GM12878 (cell line): ENCODE data around the gene PUS7. TPM values are rescaled to one million over a fixed set of nuclear protein-coding genes. Genes with fewer than 3 reads are reported as not detected.

Source experiments
- ATAC-seq: fragments of 200-7000 bp; cut with Tn5 transposase; 3 replicates; pipeline ENCODE4 v1.9.1; 2020; ENCODE audit warnings: mild to moderate bottlenecking, moderate library complexity
- BruUV-seq: library from RNA; stranded (reverse); fragments of 400-500 nt; replicated peaks from 2 replicates; lab custom pipeline; 2021; lab: Mats Ljungman, UMichigan
- CTCF ChIA-PET: fragments of 300-600 bp; sonication (Branson Sonifier 250); formaldehyde crosslinking; extraction: SDS; loops from one replicate; lab custom pipeline; 2021; ENCODE audit warnings: inconsistent platforms; lab: Yijun Ruan, JAX
- POLR2A ChIA-PET: fragments of 350-600 bp; formaldehyde crosslinking; extraction: SDS; loops from one replicate; lab custom pipeline; 2021; ENCODE audit warnings: inconsistent platforms; lab: Charles Lee
- RAD21 ChIA-PET: fragments of 300-600 bp; sonication (Branson Sonifier 250); formaldehyde crosslinking; loops from one replicate; lab custom pipeline; 2023; ENCODE audit warnings: antibody characterized with exemption; ENCODE audit not compliant: unreplicated experiment; lab: Charles Lee
- SMC1A ChIA-PET: fragments of 300-600 bp; sonication (Branson Sonifier 250); formaldehyde crosslinking; loops from one replicate; lab custom pipeline; 2023; ENCODE audit not compliant: unreplicated experiment, uncharacterized antibody; lab: Charles Lee
- DNase-seq: peaks from one replicate; pipeline ENCODE4 v3.0.0-alpha.2; 2011; ENCODE audit warnings: low read depth, low spot score
- FAIRE-seq: peaks from 3 replicates; lab custom pipeline; 2011; peaks lifted over from hg19 to GRCh38; lab: Jason Lieb, UNC
- H2AFZ ChIP-seq: 2 replicates; pipeline ENCODE4 v1.6.0; 2011; ENCODE audit warnings: low read depth, low read length, control low read depth; ENCODE audit not compliant: control insufficient read depth
- H3K27ac ChIP-seq: 2 replicates; pipeline ENCODE4 v1.5.1; 2011; ENCODE audit warnings: control low read depth; ENCODE audit not compliant: control insufficient read depth, insufficient read depth
- H3K27me3 ChIP-seq, 2 experiments: replicated peaks in 1 of 2; 2 replicates each; pipeline versions ENCODE4 v1.6.0 to v1.6.1; 2011; ENCODE audit warnings: low read length in 1 of 2; ENCODE audit not compliant: control insufficient read depth in 2 of 2, insufficient read depth in 2 of 2
- H3K36me3 ChIP-seq, 2 experiments: 2 replicates each; pipeline ENCODE4 v1.5.1; 2011; ENCODE audit warnings: low read length in 1 of 2; ENCODE audit not compliant: control insufficient read depth in 2 of 2, insufficient read depth in 2 of 2
- H3K4me1 ChIP-seq: 2 replicates; pipeline ENCODE4 v1.6.1; 2011; ENCODE audit warnings: mild to moderate bottlenecking, low read length, moderate library complexity, mixed read lengths; ENCODE audit not compliant: control insufficient read depth, insufficient read depth
- H3K4me2 ChIP-seq: 2 replicates; pipeline ENCODE4 v1.6.0; 2011; ENCODE audit warnings: control low read depth; ENCODE audit not compliant: control insufficient read depth, insufficient read depth
- H3K4me3 ChIP-seq: fragments of 200-600 bp; sonication (generic); 2 replicates; pipeline ENCODE4 v1.5.1; 2016
- H3K79me2 ChIP-seq: 2 replicates; pipeline ENCODE4 v1.6.0; 2011; ENCODE audit warnings: low read length; ENCODE audit not compliant: control insufficient read depth, insufficient read depth
- H3K9ac ChIP-seq: 2 replicates; pipeline ENCODE4 v1.8.0; 2011; ENCODE audit warnings: low read length, control low read depth, mixed read lengths; ENCODE audit not compliant: control insufficient read depth, insufficient read depth
- H3K9me3 ChIP-seq: replicated peaks from 3 replicates; pipeline ENCODE4 v1.5.1; 2011; ENCODE audit warnings: mild to moderate bottlenecking, low read length; ENCODE audit not compliant: control insufficient read depth, insufficient read depth
- H4K20me1 ChIP-seq: 2 replicates; pipeline ENCODE4 v1.6.0; 2011; ENCODE audit not compliant: control insufficient read depth, insufficient read depth
- ETV6 ChIP-seq, 2 experiments: fragments of 450-650 bp in 1 of 2; IDR thresholded peaks in 1 of 2; conservative IDR thresholded peaks in 1 of 2; 2 replicates each; pipeline ENCODE4 v1.6.1; 2014; ENCODE audit warnings: antibody characterized with exemption in 1 of 2, borderline replicate concordance in 1 of 2, low read depth in 1 of 2, mild to moderate bottlenecking in 1 of 2, moderate library complexity in 1 of 2
- FOXM1 ChIP-seq: IDR thresholded peaks from 2 replicates; pipeline ENCODE4 v1.6.1; 2012; ENCODE audit warnings: low read depth, mild to moderate bottlenecking, inconsistent platforms, low read length, moderate library complexity
- HDAC6 ChIP-seq: fragments of 200-600 bp; sonication (generic); IDR thresholded peaks from one replicate; pipeline ENCODE4 v1.8.0; 2017; ENCODE audit warnings: antibody characterized with exemption; ENCODE audit not compliant: unreplicated experiment
- POLR2AphosphoS2 ChIP-seq: IDR thresholded peaks from 2 replicates; pipeline ENCODE4 v1.6.1; 2011; ENCODE audit warnings: low read depth, mild to moderate bottlenecking, low read length, improper control_type of control experiment, moderate library complexity
- SIN3A ChIP-seq: IDR thresholded peaks from 2 replicates; pipeline ENCODE4 v1.6.1; 2012; ENCODE audit warnings: low read depth, low read length, improper control_type of control experiment
- SMARCA5 ChIP-seq: fragments of 450-650 bp; IDR thresholded peaks from 2 replicates; pipeline ENCODE4 v1.6.1; 2017; ENCODE audit warnings: mild to moderate bottlenecking
- WGBS: methylation state at CpG from one replicate; pipeline ENCODE4 v1.1.6; 2016; ENCODE audit warnings: low lambda C conversion rate; ENCODE audit not compliant: insufficient replicate concordance, insufficient coverage; ENCODE audit errors: missing lambda C conversion rate; 5-methylcytosine and 5-hydroxymethylcytosine counted together
- in situ Hi-C: fragments of 300-500 bp; cut with MboI; formaldehyde crosslinking; loops from 9 replicates; pipeline ENCODE4 v1.14.3; 2018; ENCODE audit warnings: mixed read lengths
- intact Hi-C: fragments of 100-400 bp; cut with micrococcal nuclease; formaldehyde crosslinking; loops from one replicate; pipeline ENCODE4 v1.14.2; 2022; ENCODE audit not compliant: unreplicated experiment
- polyA plus RNA-seq, 11 experiments: library from polyadenylated mRNA; depleted of rRNA in 4 of 11; unstranded in 6 of 11; stranded (reverse) in 5 of 11; fragments of >200 nt; fragmentation: Nextera tagmentation in 4 of 11; fragmentation: Illumina TruSeq in 1 of 11; extraction: Ambion mirVana in 4 of 11; extraction: Trizol in 1 of 11; gene quantifications; 1 replicate in 1 of 11; 2 replicates in 10 of 11; pipeline versions ENCODE4 v1.2.1 to v1.2.3, GENCODE V29; 2011 to 2016; ENCODE audit warnings: inconsistent platforms in 2 of 11, missing spikeins in 2 of 11, low read depth in 1 of 11
- total RNA-seq, 4 experiments: library from RNA; depleted of rRNA in 3 of 4; stranded (reverse); fragments of >200 nt in 3 of 4; fragmentation: Illumina TruSeq in 1 of 4; extraction: Trizol in 1 of 4; gene quantifications; 2 replicates each; pipeline versions ENCODE4 v1.2.1 to v1.2.3, GENCODE V29; 2013 to 2021

The PUS7 gene
- total and polyA plus RNA-seq, 10 of the 15 experiments (the other 5 are each of a cell fraction or from before 2014, with no cell fraction given), result 5.6 to 28.5 (median 22.4) TPM

- TF ChIP-seq ETV6 (conservative IDR thresholded peaks at IDR 0.05 in 1 of 2, IDR thresholded peaks at IDR 0.05 in 1 of 2; ENCODE audit: borderline replicate concordance in 1 of 2, low read depth in 1 of 2), result no peak
- TF ChIP-seq POLR2AphosphoS2, result no peak
- no peak for TF ChIP-seq SMARCA5
- no peak for TF ChIP-seq SIN3A
- TF ChIP-seq HDAC6, result no peak
- no peak for TF ChIP-seq FOXM1
- WGBS, result 71% methylated on average over 5 of the region's 5 CpGs
- no peaks in the 10 kb centered on the region for H3K27me3 ChIP-seq
- intact Hi-C loops (no loop called here), in situ Hi-C loops (no loop called here)
- ATAC-seq (no peak), DNase-seq (no peak), FAIRE-seq (no peak)
- ChIA-PET POLR2A (interaction anchor here (0.6 kb wide), 1 partner anchor 768 kb away, joined by 3 read pairs; no protein-coding TSS in a partner anchor), CTCF (no interaction called here), SMC1A (interaction anchor here (1.5 kb wide), 1 partner anchor 57 kb away, joined by 4 read pairs; no protein-coding TSS in a partner anchor), RAD21 (no interaction called here)
- no TSS peak for BruUV-seq
- H3K4me1 ChIP-seq, result no peaks in the 10 kb centered on the region
- H3K79me2 ChIP-seq, result no peaks in the 10 kb centered on the region
- H3K36me3 ChIP-seq, result no peaks in the 10 kb centered on the region
- H3K4me2 ChIP-seq, result no peak overlapping the region
- H4K20me1 ChIP-seq, result no peaks in the 10 kb centered on the region
- no peak overlapping the region for H3K9ac ChIP-seq
- no peak overlapping the region for H3K27ac ChIP-seq
- no peak overlapping the region for H3K4me3 ChIP-seq
- H2AFZ ChIP-seq, result no peak overlapping the region
- no peaks in the 10 kb centered on the region for H3K9me3 ChIP-seq
These were observed 113.2 kb downstream of the PUS7 start for GRCh38 chr7:105408791-105409410.

Other genes starting within 250 kb of the PUS7 start
- 23.3 and 26.5 TPM in 2 replicates for gene SRPK2, start 133.3 kb downstream of the PUS7 start, total RNA-seq (2014; rRNA removed)
- gene SRPK2, start 133.3 kb downstream of the PUS7 start, total RNA-seq (2014; rRNA removed; fragmentation: Illumina TruSeq; extraction: Trizol), result 26.6 and 26.7 TPM in 2 replicates
- 30.2 and 32.8 TPM in 2 replicates for gene SRPK2, start 133.3 kb downstream of the PUS7 start, total RNA-seq (2021)
- 20.4 and 26.5 TPM in 2 replicates for gene SRPK2, start 133.3 kb downstream of the PUS7 start, polyA plus RNA-seq (2011; rRNA removed)
- gene SRPK2, start 133.3 kb downstream of the PUS7 start, polyA plus RNA-seq (2014; fragmentation: Illumina TruSeq; extraction: Trizol), result 25.4 and 25.7 TPM in 2 replicates
- gene SRPK2, start 133.3 kb downstream of the PUS7 start, polyA plus RNA-seq (2014; fragmentation: Nextera tagmentation; extraction: Ambion mirVana), result 10 to 100 TPM; 14.2 to 21.5 TPM
- 12.4 and 13.2 TPM in 2 replicates for gene SRPK2, start 133.3 kb downstream of the PUS7 start, polyA plus RNA-seq (2014; rRNA removed)
- 10 to 100 TPM; 25.7 to 28.6 TPM for gene SRPK2, start 133.3 kb downstream of the PUS7 start, polyA plus RNA-seq (2016; fragmentation: Nextera tagmentation; extraction: Ambion mirVana)
- gene RINT1, start 9.9 kb upstream of the PUS7 start, total RNA-seq (2014; rRNA removed), result 13.5 and 15.9 TPM in 2 replicates
- 7.0 and 7.4 TPM in 2 replicates for gene RINT1, start 9.9 kb upstream of the PUS7 start, total RNA-seq (2014; rRNA removed; fragmentation: Illumina TruSeq; extraction: Trizol)
- 14.9 and 17.2 TPM in 2 replicates for gene RINT1, start 9.9 kb upstream of the PUS7 start, total RNA-seq (2021)
- 28.4 and 34.4 TPM in 2 replicates for gene RINT1, start 9.9 kb upstream of the PUS7 start, polyA plus RNA-seq (2011; rRNA removed)
- gene RINT1, start 9.9 kb upstream of the PUS7 start, polyA plus RNA-seq (2014; fragmentation: Illumina TruSeq; extraction: Trizol), result 18.5 and 21.8 TPM in 2 replicates
- 1 to 10 TPM; 6.7 to 7.4 TPM for gene RINT1, start 9.9 kb upstream of the PUS7 start, polyA plus RNA-seq (2014; fragmentation: Nextera tagmentation; extraction: Ambion mirVana)
- 13.9 and 17.3 TPM in 2 replicates for gene RINT1, start 9.9 kb upstream of the PUS7 start, polyA plus RNA-seq (2014; rRNA removed)
- 10 to 100 TPM; 26.6 to 32.3 TPM for gene RINT1, start 9.9 kb upstream of the PUS7 start, polyA plus RNA-seq (2016; fragmentation: Nextera tagmentation; extraction: Ambion mirVana)
- gene EFCAB10, start 59.2 kb upstream of the PUS7 start, total RNA-seq (2014; rRNA removed), result not detected in 2 replicates
- not detected in 2 replicates for gene EFCAB10, start 59.2 kb upstream of the PUS7 start, total RNA-seq (2014; rRNA removed; fragmentation: Illumina TruSeq; extraction: Trizol)
- gene EFCAB10, start 59.2 kb upstream of the PUS7 start, total RNA-seq (2021), result not detected in 2 replicates
- gene EFCAB10, start 59.2 kb upstream of the PUS7 start, polyA plus RNA-seq (2011; rRNA removed), result 0.07 TPM in 1 of 2 replicates, not detected in the other
- gene EFCAB10, start 59.2 kb upstream of the PUS7 start, polyA plus RNA-seq (2014; fragmentation: Illumina TruSeq; extraction: Trizol), result 0.38 TPM in 1 of 2 replicates, not detected in the other
- under 1 TPM; 0.38 to 0.58 TPM for gene EFCAB10, start 59.2 kb upstream of the PUS7 start, polyA plus RNA-seq (2014; fragmentation: Nextera tagmentation; extraction: Ambion mirVana)
- gene EFCAB10, start 59.2 kb upstream of the PUS7 start, polyA plus RNA-seq (2014; rRNA removed), result 0.13 TPM in 1 of 2 replicates, not detected in the other
- 1 to 10 TPM in 1 of 2 experiments, under 1 TPM in 1; 0.50 to 1.0 TPM for gene EFCAB10, start 59.2 kb upstream of the PUS7 start, polyA plus RNA-seq (2016; fragmentation: Nextera tagmentation; extraction: Ambion mirVana)